Body of pancreas (tissue), 4 donors: ENCODE measurements around the gene CEP104.

Experiments
- POLR2A ChIP-seq, 3 donors: fragments of 450-650 bp; IDR thresholded peaks; one replicate each; pipeline ENCODE4 v1.6.1; 2016; ENCODE audit warnings: antibody characterized with exemption in 3 of 3, mild to moderate bottlenecking in 2 of 3
- TF ChIP-seq, protein P1 (sequence below), 7 experiments: fragments of 450-650 bp in 4 of 7; fragments of 200-600 bp in 3 of 7; sonication (generic) in 3 of 7; IDR thresholded peaks; one replicate each; pipeline ENCODE4 v1.5.1; 2016 to 2019; ENCODE audit warnings: antibody characterized with exemption in 7 of 7

DNA sequence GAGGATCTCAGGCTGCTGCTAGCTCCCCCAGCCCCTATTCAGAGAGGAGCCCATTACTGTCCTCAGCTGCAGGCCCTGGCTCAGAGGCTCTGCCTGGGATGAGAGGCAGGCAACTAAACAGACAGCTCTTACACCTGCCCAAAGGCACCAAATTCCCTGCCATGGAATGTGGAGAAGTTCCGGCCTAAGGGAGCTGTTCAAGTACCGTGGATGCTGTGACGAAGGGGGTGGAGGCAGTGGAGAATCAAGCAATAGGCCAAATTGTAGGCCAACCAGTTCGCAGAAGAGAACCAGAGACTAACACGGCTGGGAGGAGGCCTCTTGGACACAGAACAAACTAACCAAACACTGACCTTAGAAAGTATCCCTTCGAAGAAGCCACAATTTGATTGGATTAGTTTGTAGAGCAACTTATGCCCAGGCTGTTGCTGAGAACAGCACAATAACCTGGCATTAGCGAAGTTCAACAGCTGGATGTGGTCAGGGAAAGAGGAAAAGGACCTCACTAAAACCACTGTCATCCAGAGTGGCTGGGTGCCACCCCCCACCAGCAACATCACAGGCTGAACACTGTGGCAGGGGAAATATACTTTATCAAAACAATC is 39.5 kb upstream of the CEP104 start:
- TF ChIP-seq, protein P1, sequence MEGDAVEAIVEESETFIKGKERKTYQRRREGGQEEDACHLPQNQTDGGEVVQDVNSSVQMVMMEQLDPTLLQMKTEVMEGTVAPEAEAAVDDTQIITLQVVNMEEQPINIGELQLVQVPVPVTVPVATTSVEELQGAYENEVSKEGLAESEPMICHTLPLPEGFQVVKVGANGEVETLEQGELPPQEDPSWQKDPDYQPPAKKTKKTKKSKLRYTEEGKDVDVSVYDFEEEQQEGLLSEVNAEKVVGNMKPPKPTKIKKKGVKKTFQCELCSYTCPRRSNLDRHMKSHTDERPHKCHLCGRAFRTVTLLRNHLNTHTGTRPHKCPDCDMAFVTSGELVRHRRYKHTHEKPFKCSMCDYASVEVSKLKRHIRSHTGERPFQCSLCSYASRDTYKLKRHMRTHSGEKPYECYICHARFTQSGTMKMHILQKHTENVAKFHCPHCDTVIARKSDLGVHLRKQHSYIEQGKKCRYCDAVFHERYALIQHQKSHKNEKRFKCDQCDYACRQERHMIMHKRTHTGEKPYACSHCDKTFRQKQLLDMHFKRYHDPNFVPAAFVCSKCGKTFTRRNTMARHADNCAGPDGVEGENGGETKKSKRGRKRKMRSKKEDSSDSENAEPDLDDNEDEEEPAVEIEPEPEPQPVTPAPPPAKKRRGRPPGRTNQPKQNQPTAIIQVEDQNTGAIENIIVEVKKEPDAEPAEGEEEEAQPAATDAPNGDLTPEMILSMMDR (IDR thresholded peaks at IDR 0.05): no peak
- TF ChIP-seq POLR2A (IDR thresholded peaks at IDR 0.05): no peak
